Activated T-helper 17 cell treated with anti-CD3 and anti-CD28 coated beads, Interleukin-2, amount 50 U/mL, for 72 hours (primary cell): ENCODE results near the gene MRGPRX4. TPM values are rescaled to one million over a fixed set of nuclear protein-coding genes. Genes with fewer than 3 reads are reported as not detected.
"Not testable (repeated sequence)": the region's sequence is repeated elsewhere in the genome, so short reads cannot be mapped to it uniquely, and the experiment has no call there.

Experiments used
- ATAC-seq: fragments of 150-1000 bp; cut with Tn5 transposase; replicated peaks from 2 replicates; pipeline ENCODE4 v1.10.0; 2021; ENCODE audit warnings: mild to moderate bottlenecking, moderate library complexity
- H3K27ac Mint-ChIP-seq: one replicate; pipeline ENCODE4 v1.8.0; 2022; ENCODE audit warnings: mixed read lengths
- H3K27me3 Mint-ChIP-seq: one replicate; pipeline ENCODE4 v1.8.0; 2022; ENCODE audit warnings: mixed read lengths
- H3K36me3 Mint-ChIP-seq: one replicate; pipeline ENCODE4 v1.8.0; 2022; ENCODE audit warnings: low read depth, mild to moderate bottlenecking, mixed read lengths
- H3K4me1 Mint-ChIP-seq: one replicate; pipeline ENCODE4 v1.8.0; 2022; ENCODE audit warnings: mixed read lengths
- H3K4me3 Mint-ChIP-seq: one replicate; pipeline ENCODE4 v1.8.0; 2022; ENCODE audit warnings: mild to moderate bottlenecking, mixed read lengths
- H3K9me3 Mint-ChIP-seq: one replicate; pipeline ENCODE4 v1.8.0; 2022; ENCODE audit warnings: mixed read lengths
- total RNA-seq, 2 donors: library from RNA; stranded (reverse); gene quantifications; one replicate each; pipeline ENCODE4 v1.2.3, GENCODE V29; 2022

Gene MRGPRX4
- total RNA-seq, 2 donors from 2014 or later, result not detected

DNA sequence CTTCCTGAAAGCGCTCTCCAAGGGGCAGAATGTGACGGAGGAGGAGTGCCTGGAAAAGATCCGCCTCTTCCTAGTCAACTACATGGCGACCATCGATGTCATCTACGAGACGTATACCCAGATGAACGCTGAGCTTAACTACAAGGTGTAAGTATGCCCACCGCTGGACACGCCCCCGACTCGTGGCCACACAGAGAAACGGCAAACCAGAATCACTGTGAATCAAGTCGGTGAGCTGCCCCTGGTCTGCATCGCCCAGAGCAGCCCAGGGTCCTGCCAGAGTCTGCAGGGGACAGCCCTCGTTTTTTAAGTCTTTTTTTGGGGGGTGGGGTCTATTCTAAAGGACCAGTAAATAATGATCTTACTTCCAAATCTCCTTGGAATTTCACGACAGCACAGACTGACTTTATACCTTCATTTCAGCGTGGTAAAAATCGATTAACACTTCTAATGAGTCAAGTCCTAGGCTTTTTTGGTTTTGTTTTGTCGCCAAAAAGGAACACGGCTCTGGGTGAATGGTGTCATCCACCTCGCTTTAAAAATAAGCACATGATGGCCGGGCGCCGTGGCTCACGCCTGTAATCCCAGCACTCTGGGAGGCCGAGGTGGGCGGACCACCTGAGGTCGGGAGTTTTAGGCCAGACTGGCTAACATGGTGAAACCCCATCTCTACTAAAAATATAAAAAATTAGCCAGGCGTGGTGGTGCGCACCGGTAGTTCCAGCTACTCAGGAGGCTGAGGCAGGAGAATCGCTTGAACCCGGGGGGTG lies 17.0 kb downstream of the MRGPRX4 start:
- H3K9me3 Mint-ChIP-seq, H3K36me3 Mint-ChIP-seq, H3K4me1 Mint-ChIP-seq, H3K4me3 Mint-ChIP-seq, ATAC-seq, H3K27ac Mint-ChIP-seq: not testable (repeated sequence)
- peaks cover 19% of the 10 kb centered on the region for H3K27me3 Mint-ChIP-seq

- no peak for ATAC-seq
Measured at GRCh38 chr11:18191376-18191775, 18.7 kb downstream of the MRGPRX4 start.

DNA sequence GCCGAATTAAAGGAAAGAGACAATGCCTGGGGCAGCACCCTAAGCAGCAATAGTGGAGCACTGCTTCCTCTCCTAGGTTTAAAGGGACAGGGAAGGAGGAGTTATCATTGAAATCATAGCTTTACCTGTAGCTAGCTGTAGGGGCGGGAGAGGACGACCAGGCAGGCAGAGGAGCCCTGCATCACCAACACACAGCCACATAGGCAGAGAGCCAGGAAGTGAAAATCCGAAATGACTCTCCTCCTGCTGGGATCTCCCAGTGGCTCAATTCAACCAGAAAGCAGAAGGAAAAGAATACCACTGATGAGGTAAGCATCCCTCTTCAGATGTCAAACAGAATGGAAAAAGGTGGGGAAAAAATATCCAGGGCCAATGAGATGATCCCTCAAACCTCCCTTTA lies 20.4 kb downstream of the MRGPRX4 start:
- ATAC-seq, result peak; percentile 50
- Mint-ChIP-seq H3K36me3 (no peaks in the 10 kb centered on the region), H3K27me3 (peaks cover 2% of the 10 kb centered on the region), H3K4me1 (no peaks in the 10 kb centered on the region), H3K27ac (no peak overlapping the region), H3K4me3 (no peak overlapping the region), H3K9me3 (no peaks in the 10 kb centered on the region)

More at GRCh38 chr11:18191376-18191775, 18.7 kb downstream of the MRGPRX4 start:
- Mint-ChIP-seq H3K9me3 (no peaks in the 10 kb centered on the region), H3K4me1 (no peaks in the 10 kb centered on the region), H3K4me3 (no peak overlapping the region), H3K27me3 (peaks cover 9% of the 10 kb centered on the region), H3K36me3 (no peaks in the 10 kb centered on the region), H3K27ac (no peak overlapping the region)

DNA sequence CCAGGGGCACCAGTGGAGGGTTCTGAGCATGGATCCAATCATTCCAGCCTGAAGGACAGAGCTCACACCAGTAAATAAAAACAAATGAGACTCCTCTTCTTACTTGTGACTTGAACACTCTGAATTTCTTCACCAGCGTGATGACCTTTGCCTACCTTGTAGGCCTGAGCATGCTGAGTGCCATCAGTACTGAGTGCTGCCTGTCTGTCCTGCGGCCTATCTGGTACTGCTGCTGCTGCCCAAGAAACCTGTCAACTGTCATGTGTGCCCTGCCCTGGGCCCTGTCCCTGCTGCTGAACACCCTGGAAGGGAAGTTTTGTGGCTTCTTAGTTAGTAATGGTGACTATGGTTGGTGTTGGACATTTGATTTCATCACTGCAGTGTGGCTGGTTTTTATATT lies 23.9 kb downstream of the MRGPRX4 start:
- no peaks in the 10 kb centered on the region for H3K4me1 Mint-ChIP-seq
- peaks cover 7% of the 10 kb centered on the region for H3K27me3 Mint-ChIP-seq
- no peaks in the 10 kb centered on the region for H3K9me3 Mint-ChIP-seq
- H3K36me3 Mint-ChIP-seq, result no peaks in the 10 kb centered on the region
- H3K4me3 Mint-ChIP-seq, result no peak overlapping the region
- ATAC-seq, result no peak
- no peak overlapping the region for H3K27ac Mint-ChIP-seq

- H3K4me3 Mint-ChIP-seq, ATAC-seq, H3K9me3 Mint-ChIP-seq, H3K36me3 Mint-ChIP-seq, H3K27me3 Mint-ChIP-seq, H3K4me1 Mint-ChIP-seq, H3K27ac Mint-ChIP-seq: not testable (repeated sequence)
Measured at GRCh38 chr11:18197738-18198137, 25.1 kb downstream of the MRGPRX4 start.

DNA sequence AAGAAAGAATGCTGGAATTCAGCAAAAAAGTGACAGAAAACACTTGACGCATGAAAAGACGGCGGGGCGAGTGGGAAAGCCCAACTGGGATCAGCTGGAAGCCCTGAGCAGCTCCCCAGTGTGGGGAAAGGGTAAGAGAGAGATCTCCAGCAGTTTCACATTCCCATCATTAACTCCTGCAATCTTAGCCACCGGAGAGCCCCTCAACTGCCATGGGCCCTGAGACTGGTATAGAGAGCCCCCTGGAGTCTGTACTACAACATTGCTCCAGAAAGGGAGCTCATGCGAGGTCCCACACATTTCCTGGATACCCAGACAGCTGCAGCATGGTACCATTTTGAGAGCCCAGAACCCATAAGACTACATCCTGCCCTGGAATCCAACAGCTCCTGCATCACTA lies 31.1 kb downstream of the MRGPRX4 start:
- Mint-ChIP-seq H3K36me3 (no peaks in the 10 kb centered on the region), H3K27ac (no peak overlapping the region), H3K9me3 (no peaks in the 10 kb centered on the region), H3K4me1 (no peaks in the 10 kb centered on the region), H3K4me3 (no peak overlapping the region), H3K27me3 (peaks cover 35% of the 10 kb centered on the region)
- ATAC-seq, result peak; percentile 37

GRCh38 chr11:18204220-18204619 lies 31.6 kb downstream of the MRGPRX4 start:
- H3K4me3 Mint-ChIP-seq, result no peak overlapping the region
- ATAC-seq, result no peak
- no peaks in the 10 kb centered on the region for H3K9me3 Mint-ChIP-seq
- H3K27ac Mint-ChIP-seq, result no peak overlapping the region
- peaks cover 35% of the 10 kb centered on the region for H3K27me3 Mint-ChIP-seq
- H3K4me1 Mint-ChIP-seq, result no peaks in the 10 kb centered on the region
- no peaks in the 10 kb centered on the region for H3K36me3 Mint-ChIP-seq

DNA sequence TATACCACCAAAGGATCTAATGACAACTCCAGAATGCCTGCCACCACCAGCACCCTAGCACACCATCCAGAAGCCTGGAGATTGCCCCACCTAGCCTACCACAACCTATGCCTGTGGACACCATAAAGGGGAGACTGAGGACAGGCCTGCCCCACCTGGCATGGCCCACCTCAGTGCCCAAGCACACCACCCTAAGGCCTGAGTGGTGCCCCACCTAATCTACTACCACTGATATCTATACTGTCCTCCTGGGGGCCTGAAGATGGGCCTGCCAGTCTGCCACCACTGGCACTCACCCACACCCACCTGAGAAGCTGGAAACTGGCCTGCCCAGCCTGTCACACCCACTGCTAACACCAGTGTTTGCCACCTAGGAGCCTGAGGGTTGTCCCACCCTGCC lies 32.1 kb downstream of the MRGPRX4 start:
- Mint-ChIP-seq H3K4me1 (no peaks in the 10 kb centered on the region), H3K27me3 (peaks cover 35% of the 10 kb centered on the region), H3K4me3 (no peak overlapping the region), H3K36me3 (no peaks in the 10 kb centered on the region), H3K27ac (no peak overlapping the region), H3K9me3 (no peaks in the 10 kb centered on the region)
- no peak for ATAC-seq

- no peaks in the 10 kb centered on the region for H3K36me3 Mint-ChIP-seq
- no peak for ATAC-seq
- H3K27me3 Mint-ChIP-seq, result peaks cover 25% of the 10 kb centered on the region
- H3K4me1 Mint-ChIP-seq, result no peaks in the 10 kb centered on the region
- no peak overlapping the region for H3K27ac Mint-ChIP-seq
- H3K4me3 Mint-ChIP-seq, result no peak overlapping the region
- no peaks in the 10 kb centered on the region for H3K9me3 Mint-ChIP-seq
Measured at GRCh38 chr11:18209058-18209457, 36.4 kb downstream of the MRGPRX4 start.

GRCh38 chr11:18221274-18221876 lies 48.7 kb downstream of the MRGPRX4 start:
- peaks cover 9% of the 10 kb centered on the region for H3K27me3 Mint-ChIP-seq
- ATAC-seq, result no peak
- H3K4me1 Mint-ChIP-seq, result no peaks in the 10 kb centered on the region
- H3K36me3 Mint-ChIP-seq, result no peaks in the 10 kb centered on the region
- H3K9me3 Mint-ChIP-seq, result no peaks in the 10 kb centered on the region
- no peak overlapping the region for H3K4me3 Mint-ChIP-seq
- H3K27ac Mint-ChIP-seq, result no peak overlapping the region

- no peak for ATAC-seq
- Mint-ChIP-seq H3K27ac (no peak overlapping the region), H3K4me3 (no peak overlapping the region), H3K9me3 (no peaks in the 10 kb centered on the region), H3K36me3 (no peaks in the 10 kb centered on the region), H3K27me3 (peaks cover 5% of the 10 kb centered on the region), H3K4me1 (no peaks in the 10 kb centered on the region)
Measured at GRCh38 chr11:18222814-18223421, 50.3 kb downstream of the MRGPRX4 start.

Other genes with a start within 250 kb of the MRGPRX4 start
- gene SERGEF, start 159.8 kb upstream of the MRGPRX4 start, total RNA-seq, result 10 to 100 TPM; 47.9 to 76.0 TPM
- gene TPH1, start 126.6 kb upstream of the MRGPRX4 start, total RNA-seq, result under 1 TPM; 0.19 to 0.24 TPM
- gene SAAL1, start 66.8 kb upstream of the MRGPRX4 start, total RNA-seq, result 10 to 100 TPM; 13.3 to 31.1 TPM
- not detected for gene MRGPRX3, start 40.3 kb upstream of the MRGPRX4 start, total RNA-seq
- not detected for gene SAA4, start 64.0 kb downstream of the MRGPRX4 start, total RNA-seq
- not detected for gene SAA2, start 75.8 kb downstream of the MRGPRX4 start, total RNA-seq
- not detected for gene SAA1, start 93.4 kb downstream of the MRGPRX4 start, total RNA-seq
- 10 to 100 TPM; 17.9 to 23.5 TPM for gene HPS5, start 149.3 kb downstream of the MRGPRX4 start, total RNA-seq
- 10 to 100 TPM; 48.9 to 54.2 TPM for gene GTF2H1, start 149.7 kb downstream of the MRGPRX4 start, total RNA-seq
- gene LDHA, start 221.7 kb downstream of the MRGPRX4 start, total RNA-seq, result 1,000 to 10,000 TPM; 1,801 to 2,195 TPM
- gene LDHC, start 239.5 kb downstream of the MRGPRX4 start, total RNA-seq, result under 1 TPM in 1 of 2 donors, not detected in 1; 0.63 TPM